Pancreas (tissue), 10 donors: Measurements from ENCODE around the gene THRA. TPM values are rescaled to one million over a fixed set of nuclear protein-coding genes. Genes with fewer than 3 reads are reported as not detected.

Experiments used
- ATAC-seq, 4 donors: fragments of 200-7000 bp; cut with Tn5 transposase; one replicate each; pipeline versions ENCODE4 v1.8.0 to v1.9.1; 2020; ENCODE audit warnings: mild to moderate bottlenecking in 4 of 4, moderate library complexity in 4 of 4
- DNase-seq, 6 donors: peaks; one replicate each; pipeline ENCODE4 v3.0.0-alpha.2; 2020
- FAIRE-seq: peaks from 2 replicates; lab custom pipeline; 2012; peaks lifted over from hg19 to GRCh38; lab: Jason Lieb, UNC
- H3K27ac ChIP-seq, 4 donors: fragments of 200-600 bp; sonication (generic); 1 replicate in 3 of 4; 2 replicates in 1 of 4; pipeline versions ENCODE4 v1.5.0 to v1.8.0; 2020
- H3K27me3 ChIP-seq, 4 donors: fragments of 200-600 bp; one replicate each; pipeline ENCODE4 v1.8.0; 2021
- H3K36me3 ChIP-seq, 3 donors: fragments of 200-600 bp; sonication (generic) in 1 of 3; one replicate each; pipeline versions ENCODE4 v1.5.0 to v1.8.0; 2020 to 2021
- H3K4me1 ChIP-seq, 3 donors: fragments of 200-600 bp; one replicate each; pipeline ENCODE4 v1.8.0; 2021
- H3K4me3 ChIP-seq, 4 donors: fragments of 200-600 bp; sonication (generic) in 2 of 4; one replicate each; pipeline versions ENCODE4 v1.5.0 to v1.8.0; 2020 to 2021
- H3K9me3 ChIP-seq, 4 donors: fragments of 200-600 bp; one replicate each; pipeline ENCODE4 v1.8.0; 2021
- WGBS, 2 donors: extraction: QIAGEN DNeasy Blood & Tissue Kit; methylation state at CpG; one replicate each; pipeline ENCODE4 v1.1.7; 2013; 5-methylcytosine and 5-hydroxymethylcytosine counted together
- intact Hi-C, 3 donors: fragments of 100-400 bp; cut with DNase I; formaldehyde crosslinking; loops; one replicate each; pipeline versions ENCODE4 v1.11.1 to v1.14.2; 2022
- polyA plus RNA-seq, 2 donors: library from polyadenylated mRNA; stranded (reverse); fragments of 200-250 nt; gene quantifications; one replicate each; pipeline ENCODE4 v1.2.3, GENCODE V29; 2013
- total RNA-seq, 6 donors: library from RNA; stranded (reverse); fragmentation: NEBNext Ultra II Directional in 4 of 6; extraction: Animal tissue kit (Norgen Biotek cat#: 25700) in 4 of 6; gene quantifications; one replicate each; pipeline versions ENCODE4 v1.2.1 to v1.2.4, GENCODE V29; 2021 to 2023
- TF ChIP-seq, protein P1 (sequence below), 4 donors: fragments of 200-600 bp; sonication (generic) in 3 of 4; IDR thresholded peaks; one replicate each; pipeline versions ENCODE4 v1.5.0 to v1.8.0; 2021; ENCODE audit warnings: antibody characterized with exemption in 4 of 4
- donor health status: healthy with polysubstance abuse.
- donor health status: DM: no; HTN: no; CAD: no; lungs with moderate emphysema.
- donor health status: DM: no; HTN: no; CAD: no.
- donor health status: control.
- donor health status: control.
- donor health status: Bipolar disorder and iron deficiency.
- donor health status: DM: yes; HTN: yes; CAD: no.
- donor health status: DM: no; HTN: no; CAD: no.
- donor health status: DM: no; HTN: no; CAD: no.
- donor health status: DM: yes; HTN: yes; CAD: no.

Gene THRA
- total and polyA plus RNA-seq, 8 donors = 13.8 to 35.7 (median 22.6) TPM

DNA sequence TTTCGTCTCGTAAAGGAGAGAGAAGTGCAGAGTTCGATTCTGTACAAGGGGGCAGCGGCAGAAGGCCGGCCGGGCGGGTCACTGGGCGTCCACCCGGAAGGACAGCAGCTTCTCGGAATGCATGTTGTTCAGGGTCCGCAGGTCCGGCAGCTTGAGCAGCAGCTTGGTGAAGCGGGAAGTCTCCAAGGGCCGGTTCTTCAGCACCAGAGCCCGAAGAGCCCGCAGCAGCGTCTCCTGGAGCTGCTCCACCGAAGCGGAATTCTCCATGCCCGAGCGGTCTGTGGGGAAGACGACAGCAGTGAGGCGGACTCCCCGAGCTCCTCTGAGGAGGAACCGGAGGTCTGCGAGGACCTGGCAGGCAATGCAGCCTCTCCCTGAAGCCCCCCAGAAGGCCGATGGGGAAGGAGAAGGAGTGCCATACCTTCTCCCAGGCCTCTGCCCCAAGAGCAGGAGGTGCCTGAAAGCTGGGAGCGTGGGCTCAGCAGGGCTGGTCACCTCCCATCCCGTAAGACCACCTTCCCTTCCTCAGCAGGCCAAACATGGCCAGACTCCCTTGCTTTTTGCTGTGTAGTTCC, 30.3 kb downstream of the THRA start:
- Histone ChIP-seq H3K4me1 (peaks cover 10 to 18% (median 14%) of the 10 kb centered on the region in 3 donors), H3K27me3 (no peaks in the 10 kb centered on the region), H3K9me3 (no peaks in the 10 kb centered on the region), H3K27ac (no peak overlapping the region), H3K4me3 (no peak overlapping the region), H3K36me3 (peaks cover 0 to 49% (median 35%) of the 10 kb centered on the region in 3 donors)
- FAIRE-seq (no peak), DNase-seq (peak in 2 of 6 donors; percentile 60 to 64), ATAC-seq (no peak)
- WGBS, 2 donors = 87 to 88% methylated on average over 28 to 29 of the region's 29 CpGs
- TF ChIP-seq, protein P1, sequence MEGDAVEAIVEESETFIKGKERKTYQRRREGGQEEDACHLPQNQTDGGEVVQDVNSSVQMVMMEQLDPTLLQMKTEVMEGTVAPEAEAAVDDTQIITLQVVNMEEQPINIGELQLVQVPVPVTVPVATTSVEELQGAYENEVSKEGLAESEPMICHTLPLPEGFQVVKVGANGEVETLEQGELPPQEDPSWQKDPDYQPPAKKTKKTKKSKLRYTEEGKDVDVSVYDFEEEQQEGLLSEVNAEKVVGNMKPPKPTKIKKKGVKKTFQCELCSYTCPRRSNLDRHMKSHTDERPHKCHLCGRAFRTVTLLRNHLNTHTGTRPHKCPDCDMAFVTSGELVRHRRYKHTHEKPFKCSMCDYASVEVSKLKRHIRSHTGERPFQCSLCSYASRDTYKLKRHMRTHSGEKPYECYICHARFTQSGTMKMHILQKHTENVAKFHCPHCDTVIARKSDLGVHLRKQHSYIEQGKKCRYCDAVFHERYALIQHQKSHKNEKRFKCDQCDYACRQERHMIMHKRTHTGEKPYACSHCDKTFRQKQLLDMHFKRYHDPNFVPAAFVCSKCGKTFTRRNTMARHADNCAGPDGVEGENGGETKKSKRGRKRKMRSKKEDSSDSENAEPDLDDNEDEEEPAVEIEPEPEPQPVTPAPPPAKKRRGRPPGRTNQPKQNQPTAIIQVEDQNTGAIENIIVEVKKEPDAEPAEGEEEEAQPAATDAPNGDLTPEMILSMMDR (IDR thresholded peaks at IDR 0.05) = no peak
- intact Hi-C loops = no loop called here

DNA sequence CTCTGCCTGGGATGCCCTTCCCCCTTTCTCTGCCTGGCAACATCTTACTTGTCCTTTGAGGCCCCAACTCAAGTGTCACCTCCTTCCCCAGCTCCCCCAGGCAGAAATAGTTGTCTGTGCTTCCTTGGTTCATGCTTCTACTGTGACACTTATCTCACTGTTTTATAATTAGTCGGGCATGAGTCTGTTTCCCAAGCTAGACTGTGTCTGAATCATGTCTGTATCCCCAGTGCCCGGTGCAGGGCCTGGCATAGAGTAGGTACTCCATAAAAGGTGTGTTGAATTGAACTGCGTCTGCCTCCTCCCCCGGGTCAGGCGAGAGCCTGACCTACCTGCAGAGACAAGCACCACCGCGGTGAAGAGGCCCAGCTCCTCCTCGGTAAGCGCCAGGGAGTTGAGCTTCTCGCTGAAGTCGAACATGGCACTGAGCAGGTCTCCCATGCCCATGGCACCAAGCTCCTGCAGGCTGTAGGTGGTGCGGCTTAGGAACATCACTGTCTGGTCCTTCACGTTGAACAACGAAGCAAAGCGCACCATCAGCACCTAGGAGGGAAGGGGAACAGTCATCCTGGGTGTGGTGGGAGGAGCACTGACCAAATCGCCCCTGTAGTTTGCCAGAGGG, 30.9 kb downstream of the THRA start:
- TF ChIP-seq, protein P1 (IDR thresholded peaks at IDR 0.05) = no peak
- DNase-seq = peak in 1 of 6 donors; percentile 42
- no peaks in the 10 kb centered on the region for H3K27me3 ChIP-seq
- no peak for ATAC-seq
- H3K36me3 ChIP-seq = peaks cover 0 to 43% (median 31%) of the 10 kb centered on the region in 3 donors
- 70 to 73% methylated on average over 16 of the region's 16 CpGs for WGBS, 2 donors
- H3K9me3 ChIP-seq = no peaks in the 10 kb centered on the region
- H3K4me3 ChIP-seq = no peak overlapping the region
- H3K4me1 ChIP-seq = peaks cover 11 to 23% (median 19%) of the 10 kb centered on the region in 3 donors
- intact Hi-C loops = no loop called here
- no peak for FAIRE-seq
- H3K27ac ChIP-seq = peak overlapping the region in 1 of 4 donors; percentile 5

DNA sequence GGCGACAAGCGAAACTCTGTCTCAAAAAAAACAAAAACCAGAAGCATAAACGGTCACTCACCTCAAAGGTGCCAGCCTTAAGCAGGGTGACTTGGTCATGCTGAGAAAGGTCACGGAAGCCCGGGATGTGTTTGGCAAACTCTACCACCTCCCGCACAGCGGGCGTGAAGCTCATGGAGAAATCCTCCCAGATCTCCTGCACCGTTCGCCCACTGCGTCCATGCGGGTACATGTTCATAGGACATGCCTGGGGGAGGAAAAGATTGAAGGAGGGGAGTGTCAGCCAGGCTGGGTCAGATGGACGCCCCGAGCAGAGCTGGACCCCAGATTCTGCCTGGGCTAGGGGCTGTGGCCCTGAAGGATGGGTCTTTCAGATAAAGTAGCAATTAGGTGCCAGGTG, 32.1 kb downstream of the THRA start:
- H3K4me1 ChIP-seq = peaks cover 11 to 23% (median 20%) of the 10 kb centered on the region in 3 donors
- TF ChIP-seq, protein P1 (IDR thresholded peaks at IDR 0.05) = no peak
- intact Hi-C loops = no loop called here
- no peaks in the 10 kb centered on the region for H3K9me3 ChIP-seq
- H3K36me3 ChIP-seq = peaks cover 0 to 42% (median 31%) of the 10 kb centered on the region in 3 donors
- DNase-seq = peak in 1 of 6 donors; percentile 58
- ATAC-seq = no peak
- H3K4me3 ChIP-seq = no peak overlapping the region
- no peak for FAIRE-seq
- H3K27ac ChIP-seq = peak overlapping the region in 1 of 4 donors; percentile 5
- no peaks in the 10 kb centered on the region for H3K27me3 ChIP-seq
- 81 to 84% methylated on average over 14 of the region's 14 CpGs for WGBS, 2 donors

DNA sequence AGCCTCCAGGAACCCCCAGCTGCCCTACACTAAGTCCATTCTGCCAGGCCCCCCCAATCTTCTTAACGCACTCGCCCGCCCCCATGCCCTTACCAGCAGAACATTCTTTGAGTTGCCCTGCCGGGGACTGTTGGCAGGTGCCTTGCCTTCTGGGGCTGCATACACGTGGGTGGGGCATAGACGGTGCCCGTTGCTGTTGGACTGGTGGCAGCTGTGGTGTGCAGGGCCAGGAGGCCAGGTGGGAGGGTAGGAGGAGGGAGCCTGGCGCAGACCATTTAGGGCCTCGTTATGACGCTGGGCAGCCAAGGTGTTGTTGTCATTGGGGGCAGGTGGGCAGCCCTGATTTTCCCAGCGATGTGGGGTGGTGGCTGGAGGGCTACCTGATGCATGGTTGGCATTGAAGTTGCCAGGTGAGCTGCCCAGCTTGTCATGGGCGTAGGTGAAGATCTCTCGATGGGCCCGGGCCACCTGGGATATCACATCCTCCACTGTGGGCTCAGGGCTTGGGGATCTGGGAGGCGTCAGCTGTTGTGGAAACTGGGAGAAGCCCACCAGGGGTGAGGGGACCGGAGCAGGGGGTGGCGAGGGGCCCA, 32.7 kb downstream of the THRA start:
- intact Hi-C loops = no loop called here
- Histone ChIP-seq H3K27me3 (no peaks in the 10 kb centered on the region), H3K27ac (peak overlapping the region in 1 of 4 donors; percentile 5), H3K4me1 (peaks cover 11 to 23% (median 20%) of the 10 kb centered on the region in 3 donors), H3K9me3 (no peaks in the 10 kb centered on the region), H3K4me3 (no peak overlapping the region), H3K36me3 (peaks cover 0 to 42% (median 31%) of the 10 kb centered on the region in 3 donors)
- TF ChIP-seq, protein P1 (IDR thresholded peaks at IDR 0.05) = no peak
- no peak for ATAC-seq
- DNase-seq = peak in 1 of 6 donors; percentile 62
- no peak for FAIRE-seq
- 53% methylated on average over 17 of the region's 17 CpGs for WGBS, 2 donors
